Fibroblast of lung (primary cell): ENCODE results near the gene SPTB. TPM values are rescaled to one million over a fixed set of nuclear protein-coding genes. Genes with fewer than 3 reads are reported as not detected.
A peak's percentile ranks its signal among the peaks of the same experiment; 100 is the strongest.

ENCODE experiments used
- DNase-seq, 2 donors: peaks; one replicate each; pipeline versions ENCODE4 v3.0.0 to v3.0.0-alpha.2; 2010; ENCODE audit warnings: low read depth in 2 of 2
- H2AFZ ChIP-seq: 2 replicates; pipeline ENCODE4 v1.5.1; 2012; ENCODE audit warnings: low read length, control low read depth, inconsistent platforms
- H3K27ac ChIP-seq: 2 replicates; pipeline ENCODE4 v1.5.1; 2011; ENCODE audit warnings: low read length, control low read depth; ENCODE audit not compliant: insufficient read depth
- H3K27me3 ChIP-seq: 2 replicates; pipeline ENCODE4 v1.5.1; 2011; ENCODE audit warnings: mild to moderate bottlenecking, low read length; ENCODE audit not compliant: control insufficient read depth, insufficient read depth
- H3K36me3 ChIP-seq: 2 replicates; pipeline ENCODE4 v1.5.1; 2011; ENCODE audit warnings: low read length; ENCODE audit not compliant: control insufficient read depth, insufficient read depth
- H3K4me1 ChIP-seq: 2 replicates; pipeline ENCODE4 v1.5.1; 2011; ENCODE audit warnings: low read length; ENCODE audit not compliant: control insufficient read depth, insufficient read depth; ENCODE audit errors: extremely low read depth
- H3K4me2 ChIP-seq: 2 replicates; pipeline ENCODE4 v1.5.1; 2011; ENCODE audit warnings: low read length, control low read depth; ENCODE audit not compliant: insufficient read depth; ENCODE audit errors: extremely low read depth
- H3K4me3 ChIP-seq, 4 experiments: fragments of 200-600 bp in 1 of 4; sonication (generic) in 1 of 4; replicated peaks in 1 of 4; 2 replicates each; pipeline ENCODE4 v1.5.1; 2011 to 2016; ENCODE audit warnings: low read length in 4 of 4, low read depth in 3 of 4, mild to moderate bottlenecking in 3 of 4, control low read depth in 2 of 4, inconsistent platforms in 1 of 4, mixed read lengths in 1 of 4; ENCODE audit not compliant: insufficient read depth in 1 of 4; ENCODE audit errors: control extremely low read depth in 1 of 4
- H3K79me2 ChIP-seq: 2 replicates; pipeline ENCODE4 v1.5.1; 2012; ENCODE audit warnings: mild to moderate bottlenecking, low read length, inconsistent platforms; ENCODE audit not compliant: control insufficient read depth, insufficient read depth
- H3K9ac ChIP-seq: 2 replicates; pipeline ENCODE4 v1.5.1; 2011; ENCODE audit warnings: mild to moderate bottlenecking, low read length, control low read depth; ENCODE audit not compliant: insufficient read depth
- H3K9me3 ChIP-seq: 2 replicates; pipeline ENCODE4 v1.5.1; 2012; ENCODE audit warnings: low read depth, low read length; ENCODE audit not compliant: control insufficient read depth, insufficient read depth
- H4K20me1 ChIP-seq: 2 replicates; pipeline ENCODE4 v1.5.1; 2011; ENCODE audit warnings: low read length; ENCODE audit not compliant: control insufficient read depth, insufficient read depth; ENCODE audit errors: extremely low read depth
- CTCF ChIP-seq, 2 donors: IDR thresholded peaks in 1 of 2; conservative IDR thresholded peaks in 1 of 2; 1 replicate in 1 of 2; 2 replicates in 1 of 2; pipeline ENCODE4 v1.5.1; 2011 to 2012; ENCODE audit warnings: low read length in 2 of 2, control low read depth in 1 of 2, inconsistent platforms in 1 of 2, low read depth in 1 of 2, mild to moderate bottlenecking in 1 of 2
- EZH2 ChIP-seq: IDR thresholded peaks from 2 replicates; pipeline ENCODE4 v1.5.1; 2012; ENCODE audit warnings: low read length, control low read depth, mild to moderate bottlenecking; ENCODE audit errors: missing control alignments
- polyA plus RNA-seq, 2 donors: library from polyadenylated mRNA; depleted of rRNA in 1 of 2; stranded (reverse) in 1 of 2; unstranded in 1 of 2; fragments of >200 nt; gene quantifications; 2 replicates each; pipeline ENCODE4 v1.2.1, GENCODE V29; 2011 to 2012; ENCODE audit warnings: missing spikeins in 1 of 2
- total RNA-seq: library from RNA; depleted of rRNA; stranded (reverse); fragments of >200 nt; gene quantifications from 2 replicates; pipeline ENCODE4 v1.2.1, GENCODE V29; 2014

The SPTB gene
- total and polyA plus RNA-seq, 2 donors (not counting 1 experiment from before 2014, with no cell fraction given) = not detected

GRCh38 chr14:64826333-64826732, 53.4 kb downstream of the SPTB start:
- Histone ChIP-seq H3K27me3 (peaks cover 15% of the 10 kb centered on the region), H3K4me2 (no peak overlapping the region), H3K9ac (no peak overlapping the region), H4K20me1 (no peaks in the 10 kb centered on the region), H3K9me3 (no peaks in the 10 kb centered on the region), H3K4me1 (no peaks in the 10 kb centered on the region), H3K36me3 (no peaks in the 10 kb centered on the region), H3K79me2 (no peaks in the 10 kb centered on the region), H2AFZ (no peak overlapping the region), H3K27ac (no peak overlapping the region), H3K4me3 (no peak overlapping the region)
- TF ChIP-seq CTCF (conservative IDR thresholded peaks at IDR 0.05 in 1 of 2, IDR thresholded peaks at IDR 0.05 in 1 of 2; ENCODE audit: low read depth in 1 of 2, low read length in 2 of 2) = no peak
- DNase-seq = peak in 1 of 2 donors; percentile 25

- DNase-seq = no peak
- H3K79me2 ChIP-seq = no peaks in the 10 kb centered on the region
- H3K9me3 ChIP-seq = no peaks in the 10 kb centered on the region
- no peaks in the 10 kb centered on the region for H4K20me1 ChIP-seq
- no peaks in the 10 kb centered on the region for H3K36me3 ChIP-seq
- H3K27ac ChIP-seq = no peak overlapping the region
- no peak overlapping the region for H3K9ac ChIP-seq
- peaks cover 17% of the 10 kb centered on the region for H3K27me3 ChIP-seq
- H2AFZ ChIP-seq = no peak overlapping the region
- H3K4me2 ChIP-seq = no peak overlapping the region
- TF ChIP-seq EZH2 (no peak), CTCF (conservative IDR thresholded peaks at IDR 0.05 in 1 of 2, IDR thresholded peaks at IDR 0.05 in 1 of 2; ENCODE audit: low read depth in 1 of 2, low read length in 2 of 2) (no peak)
- no peak overlapping the region for H3K4me3 ChIP-seq
- no peaks in the 10 kb centered on the region for H3K4me1 ChIP-seq
Measured at GRCh38 chr14:64825509-64825908, 54.2 kb downstream of the SPTB start.

GRCh38 chr14:64825006-64825405, 54.7 kb downstream of the SPTB start:
- TF ChIP-seq CTCF (conservative IDR thresholded peaks at IDR 0.05 in 1 of 2, IDR thresholded peaks at IDR 0.05 in 1 of 2; ENCODE audit: low read depth in 1 of 2, low read length in 2 of 2) = no peak
- no peak for TF ChIP-seq EZH2
- H3K9ac ChIP-seq = no peak overlapping the region
- no peaks in the 10 kb centered on the region for H3K79me2 ChIP-seq
- no peak overlapping the region for H3K4me3 ChIP-seq
- no peaks in the 10 kb centered on the region for H3K4me1 ChIP-seq
- no peaks in the 10 kb centered on the region for H4K20me1 ChIP-seq
- H2AFZ ChIP-seq = no peak overlapping the region
- H3K27me3 ChIP-seq = peaks cover 22% of the 10 kb centered on the region
- H3K36me3 ChIP-seq = no peaks in the 10 kb centered on the region
- no peak for DNase-seq
- no peaks in the 10 kb centered on the region for H3K9me3 ChIP-seq
- H3K27ac ChIP-seq = no peak overlapping the region
- no peak overlapping the region for H3K4me2 ChIP-seq
